Muscle of arm (tissue), 14 donors: Measurements from ENCODE around the gene HMGB1. TPM values are rescaled to one million over a fixed set of nuclear protein-coding genes. Genes with fewer than 3 reads are reported as not detected.

Experiments
- DNase-seq: peaks from one replicate; pipeline ENCODE4 v3.0.0-alpha.2; 2013
- long read RNA-seq, 11 donors: transcript quantifications; one replicate each; lab custom pipeline, GENCODE V29; 2026
- polyA plus RNA-seq, 12 donors: library from polyadenylated mRNA; unstranded; fragments of 120-200 nt; gene quantifications; one replicate each; pipeline ENCODE4 v1.2.1, GENCODE V29; 2013; ENCODE audit not compliant: insufficient read length in 12 of 12

HMGB1 gene
- polyA plus RNA-seq = 100 to 1,000 TPM in 11 of 12 donors, not detected in 1; 330 to 939 (median 479) TPM
- long read RNA-seq, donor 1, full-length matches to known transcripts = 321 of 1,197 reads
- long read RNA-seq, donor 1, partial matches to known transcripts = 876 of 1,197 reads
- long read RNA-seq, donor 1, other reads (novel, unspliced or antisense) = 0 of 1,197 reads
- long read RNA-seq, donor 2, full-length matches to known transcripts = 280 of 542 reads
- long read RNA-seq, donor 2, partial matches to known transcripts = 262 of 542 reads
- long read RNA-seq, donor 2, other reads (novel, unspliced or antisense) = 0 of 542 reads
- long read RNA-seq, donor 3, full-length matches to known transcripts = 104 of 254 reads
- long read RNA-seq, donor 3, partial matches to known transcripts = 150 of 254 reads
- long read RNA-seq, donor 3, other reads (novel, unspliced or antisense) = 0 of 254 reads
- long read RNA-seq, donor 4, full-length matches to known transcripts = 89 of 237 reads
- long read RNA-seq, donor 4, partial matches to known transcripts = 148 of 237 reads
- long read RNA-seq, donor 4, other reads (novel, unspliced or antisense) = 0 of 237 reads
- long read RNA-seq, donor 5, full-length matches to known transcripts = 343 of 594 reads
- long read RNA-seq, donor 5, partial matches to known transcripts = 251 of 594 reads
- long read RNA-seq, donor 5, other reads (novel, unspliced or antisense) = 0 of 594 reads
- long read RNA-seq, donor 6, full-length matches to known transcripts = 159 of 535 reads
- long read RNA-seq, donor 6, partial matches to known transcripts = 376 of 535 reads
- long read RNA-seq, donor 6, other reads (novel, unspliced or antisense) = 0 of 535 reads
- long read RNA-seq, donor 7, full-length matches to known transcripts = 135 of 292 reads
- long read RNA-seq, donor 7, partial matches to known transcripts = 157 of 292 reads
- long read RNA-seq, donor 7, other reads (novel, unspliced or antisense) = 0 of 292 reads
- long read RNA-seq, donor 8, full-length matches to known transcripts = 256 of 431 reads
- long read RNA-seq, donor 8, partial matches to known transcripts = 175 of 431 reads
- long read RNA-seq, donor 8, other reads (novel, unspliced or antisense) = 0 of 431 reads
- long read RNA-seq, donor 9, full-length matches to known transcripts = 169 of 328 reads
- long read RNA-seq, donor 9, partial matches to known transcripts = 159 of 328 reads
- long read RNA-seq, donor 9, other reads (novel, unspliced or antisense) = 0 of 328 reads
- long read RNA-seq, donor 10, full-length matches to known transcripts = 214 of 353 reads
- long read RNA-seq, donor 10, partial matches to known transcripts = 139 of 353 reads
- long read RNA-seq, donor 10, other reads (novel, unspliced or antisense) = 0 of 353 reads
- long read RNA-seq, donor 11, full-length matches to known transcripts = 326 of 672 reads
- long read RNA-seq, donor 11, partial matches to known transcripts = 346 of 672 reads
- long read RNA-seq, donor 11, other reads (novel, unspliced or antisense) = 0 of 672 reads

GRCh38 chr13:30465593-30466357, at the start of gene HMGB1:
Gene HMGB1 (minus strand): TSS chr13:30465936. CDS start chr13:30463680, 2,256 bp downstream.
- peak; percentile 99 for DNase-seq

GRCh38 chr13:30510811-30511371, 45.2 kb upstream of the HMGB1 start:
- no peak for DNase-seq

DNA sequence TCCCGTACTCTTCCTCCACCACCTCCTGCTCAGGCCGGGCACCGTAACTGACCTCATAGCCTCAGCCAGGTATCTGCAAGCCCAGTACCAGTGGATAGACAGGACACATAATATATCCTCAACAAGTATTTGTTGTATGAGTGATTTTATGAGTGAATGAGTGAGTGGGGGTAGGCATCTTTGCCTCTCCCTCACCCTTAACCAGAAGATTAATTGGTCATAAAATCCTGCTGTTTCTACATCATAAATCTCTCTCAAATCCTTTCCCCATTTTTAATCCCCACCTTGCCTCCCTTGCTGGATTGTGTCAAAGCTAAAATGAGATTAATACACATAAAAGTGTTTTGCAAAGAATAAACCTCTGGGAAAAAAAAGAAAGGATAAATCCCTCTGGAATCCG, 44.4 kb upstream of the HMGB1 start:
- DNase-seq = no peak

DNA sequence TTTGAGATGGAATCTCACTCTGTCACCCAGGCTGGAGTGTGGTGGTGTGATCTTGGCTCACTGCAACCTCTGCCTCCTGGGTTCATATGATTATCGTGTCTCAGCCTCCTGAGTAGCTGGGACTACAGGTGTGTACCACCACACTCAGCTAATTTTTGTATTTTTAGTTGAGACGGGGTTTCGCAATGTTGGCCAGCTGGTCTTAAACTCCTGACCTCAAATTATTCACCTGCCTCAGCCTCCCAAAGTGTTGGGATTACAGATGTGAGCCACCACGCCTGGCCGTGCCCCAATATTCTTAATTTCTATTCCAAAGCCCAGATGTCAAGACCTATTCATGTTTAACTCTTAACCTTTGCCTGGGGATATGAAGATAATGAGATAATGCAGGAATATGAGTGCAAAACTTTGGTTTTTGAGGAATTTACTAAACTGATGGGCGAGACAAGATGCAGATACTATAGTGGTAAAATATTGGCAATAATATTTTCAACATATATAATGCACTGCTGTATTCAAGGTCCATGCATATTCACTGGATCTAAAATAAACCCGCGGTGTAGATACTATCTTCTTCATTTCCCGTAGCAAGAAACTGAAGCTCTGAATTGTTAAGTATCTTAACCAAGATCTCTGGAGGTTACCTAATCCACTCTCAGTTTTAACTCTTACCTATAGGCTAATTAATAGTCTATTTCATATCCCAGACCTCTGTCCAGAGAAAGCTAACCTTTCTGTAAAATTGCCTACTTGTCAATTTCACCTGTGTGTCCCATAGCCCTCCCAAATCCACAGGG, 43.7 kb upstream of the HMGB1 start:
- no peak for DNase-seq

- no peak for DNase-seq
Observed at GRCh38 chr13:30504081-30504480, 38.3 kb upstream of the HMGB1 start.

DNA sequence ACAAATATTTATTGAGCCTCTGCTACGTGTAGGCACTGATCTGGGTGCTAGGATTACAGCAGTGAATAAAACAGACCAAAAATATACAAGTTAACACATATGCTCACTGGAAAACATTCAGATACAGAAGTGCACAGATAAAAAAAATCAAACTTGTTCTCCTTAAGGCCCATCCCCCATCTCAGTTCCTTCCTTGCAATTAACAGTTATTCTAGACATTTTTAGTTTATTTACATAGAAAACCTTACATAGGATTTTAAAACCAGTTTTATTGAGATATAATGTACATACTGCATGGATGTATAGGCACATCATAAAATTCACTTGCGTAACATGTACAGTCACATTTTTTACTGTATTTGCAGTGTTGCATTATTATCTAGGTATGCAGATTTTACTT, 36.5 kb upstream of the HMGB1 start:
- DNase-seq = no peak

DNA sequence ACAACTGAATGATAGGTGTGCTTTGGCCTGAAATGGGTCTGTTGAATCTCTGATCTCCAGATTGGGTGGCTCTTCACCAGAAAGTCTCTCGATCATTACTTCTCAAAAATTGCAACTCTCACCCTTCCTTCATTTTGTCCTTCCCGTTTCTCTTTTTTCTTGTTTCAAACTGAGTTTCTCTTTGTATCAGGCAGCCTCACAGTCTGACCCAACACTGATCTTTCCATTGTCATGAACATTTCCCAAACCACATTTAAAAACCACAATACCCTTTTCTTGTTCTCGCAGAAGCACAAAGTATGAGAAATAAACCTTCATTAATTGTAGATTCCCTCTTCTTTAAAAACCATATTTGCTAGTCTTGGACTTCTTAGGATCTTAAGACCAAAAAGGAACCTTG, 33.6 kb upstream of the HMGB1 start:
- DNase-seq = no peak

DNA sequence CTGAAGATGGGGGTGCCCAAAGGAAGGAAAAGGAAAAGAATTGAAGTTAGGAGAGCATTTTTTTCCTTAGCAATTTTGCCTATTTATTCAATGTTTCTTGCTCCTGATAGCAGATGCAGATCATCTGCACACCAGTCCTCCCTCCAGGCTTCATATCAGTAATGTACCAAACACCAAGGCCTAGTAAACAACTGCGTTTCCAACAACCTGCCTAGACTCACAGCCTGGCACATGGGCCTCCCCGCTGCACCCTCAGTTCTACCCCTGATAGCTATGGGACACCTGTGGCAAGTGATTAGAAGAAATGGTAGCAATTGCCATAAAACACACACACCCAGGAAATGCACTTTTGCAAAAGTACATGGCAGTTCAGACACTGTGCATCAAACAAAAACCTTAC, 30.4 kb upstream of the HMGB1 start:
- DNase-seq = no peak

DNA sequence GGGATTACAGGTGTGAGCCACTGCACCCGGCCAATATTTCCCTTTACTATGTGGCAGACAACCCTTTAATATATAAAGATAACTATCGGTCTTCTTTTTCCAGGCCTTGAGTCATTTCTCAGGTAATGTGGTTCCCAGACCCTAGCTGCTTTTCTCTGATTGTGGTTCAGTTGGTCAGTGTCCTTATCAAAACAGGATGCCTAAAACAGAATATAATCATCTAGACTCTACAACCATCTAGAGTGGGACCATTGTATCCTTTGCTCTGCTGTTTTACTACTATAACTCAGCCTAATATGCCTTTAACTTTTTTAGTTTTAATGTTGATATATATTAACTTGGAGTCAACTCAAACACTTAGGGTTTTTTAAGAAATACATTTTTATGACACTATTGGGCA, 30.0 kb upstream of the HMGB1 start:
- no peak for DNase-seq

GRCh38 chr13:30493658-30494381, 28.1 kb upstream of the HMGB1 start:
- DNase-seq = no peak

- DNase-seq = no peak
Observed at GRCh38 chr13:30487075-30487470, 21.3 kb upstream of the HMGB1 start.

- no peak for DNase-seq
Observed at GRCh38 chr13:30486230-30487074, 20.7 kb upstream of the HMGB1 start.

GRCh38 chr13:30481241-30481760, 15.6 kb upstream of the HMGB1 start:
- DNase-seq = no peak

GRCh38 chr13:30480292-30480950, 14.7 kb upstream of the HMGB1 start:
- no peak for DNase-seq

GRCh38 chr13:30479883-30480219, 14.1 kb upstream of the HMGB1 start:
- no peak for DNase-seq

DNA sequence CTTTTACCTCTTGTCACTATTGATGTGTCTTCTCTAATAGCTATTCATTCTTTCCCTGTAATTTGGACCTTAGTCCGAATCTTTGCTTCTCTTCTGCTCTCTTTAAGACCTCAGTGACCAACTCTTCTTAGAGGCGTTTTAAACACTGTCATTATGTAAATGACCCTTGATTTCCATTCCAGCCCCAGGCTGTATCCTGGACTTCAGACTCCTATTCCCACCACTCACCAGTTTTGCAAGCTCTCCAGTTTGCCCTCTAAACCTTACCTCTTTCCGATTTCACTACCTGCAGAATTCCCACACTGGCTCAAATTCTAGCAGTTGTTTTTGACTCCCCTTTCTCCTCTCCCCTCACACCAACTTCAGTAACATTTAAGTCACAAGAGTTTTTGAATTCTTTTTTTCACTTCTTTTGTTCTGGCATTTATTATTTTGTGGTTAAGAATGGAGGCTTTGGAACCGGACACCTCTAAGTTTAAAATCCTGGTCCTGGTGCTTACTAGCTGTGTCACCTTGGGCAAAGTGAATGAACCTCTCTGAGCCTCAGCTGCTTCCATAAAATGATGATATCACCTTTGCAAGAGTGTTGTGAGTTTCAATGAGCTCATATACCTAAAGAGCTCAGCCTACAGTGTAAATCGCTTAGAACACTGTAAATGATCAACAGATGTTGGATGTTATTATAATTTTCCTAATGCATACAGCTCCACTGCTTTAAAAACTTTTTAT, 13.6 kb upstream of the HMGB1 start:
- no peak for DNase-seq
